Fibroblast of peridontal ligament (primary cell): ENCODE data around the gene OR9Q1.
A peak's percentile ranks its signal among the peaks of the same experiment; 100 is the strongest.
"Not testable (repeated sequence)": the region's sequence is repeated elsewhere in the genome, so short reads cannot be mapped to it uniquely, and the experiment has no call there.

Experiments
- DNase-seq: peaks from one replicate; pipeline ENCODE4 v3.0.0-alpha.2; 2010; ENCODE audit errors: extremely low read depth

The OR9Q1 gene

GRCh38 chr11:58023435-58023931 lies at the start of gene OR9Q1:
Gene OR9Q1, plus strand, starts transcription at chr11:58023881. Its CDS starts 155,564 bp downstream, at chr11:58179445.
- no peak for DNase-seq

GRCh38 chr11:57974132-57974531 lies 49.5 kb upstream of the OR9Q1 start:
- no peak for DNase-seq

- no peak for DNase-seq
These were observed 48.7 kb upstream of the OR9Q1 start for GRCh38 chr11:57974848-57975601.

GRCh38 chr11:57977709-57978108 lies 46.0 kb upstream of the OR9Q1 start:
- DNase-seq: no peak

- no peak for DNase-seq
These were observed 44.8 kb upstream of the OR9Q1 start for GRCh38 chr11:57978686-57979531.

- DNase-seq: no peak
These were observed 44.1 kb upstream of the OR9Q1 start for GRCh38 chr11:57979532-57980079.

- no peak for DNase-seq
These were observed 43.5 kb upstream of the OR9Q1 start for GRCh38 chr11:57980201-57980600.

GRCh38 chr11:57981536-57981935 lies 42.1 kb upstream of the OR9Q1 start:
- DNase-seq: no peak

- DNase-seq: no peak
These were observed 40.9 kb upstream of the OR9Q1 start for GRCh38 chr11:57982776-57983175.

GRCh38 chr11:57983191-57983590 lies 40.5 kb upstream of the OR9Q1 start:
- peak; percentile 1 for DNase-seq

- not testable (repeated sequence) for DNase-seq
These were observed 24.2 kb upstream of the OR9Q1 start for GRCh38 chr11:57999523-57999922.

GRCh38 chr11:58000021-58000420 lies 23.7 kb upstream of the OR9Q1 start:
- DNase-seq: not testable (repeated sequence)

- DNase-seq: no peak
These were observed 23.0 kb upstream of the OR9Q1 start for GRCh38 chr11:58000699-58001098.

GRCh38 chr11:58003036-58003435 lies 20.6 kb upstream of the OR9Q1 start:
- DNase-seq: no peak

- DNase-seq: no peak
These were observed 20.1 kb upstream of the OR9Q1 start for GRCh38 chr11:58003591-58003990.

- no peak for DNase-seq
These were observed 19.0 kb upstream of the OR9Q1 start for GRCh38 chr11:58004664-58005063.

- peak; percentile 19 for DNase-seq
These were observed 16.7 kb upstream of the OR9Q1 start for GRCh38 chr11:58006940-58007339.

GRCh38 chr11:58011771-58012170 lies 11.9 kb upstream of the OR9Q1 start:
- no peak for DNase-seq

- DNase-seq: peak; percentile 54
These were observed 965 bp downstream of the OR9Q1 start for GRCh38 chr11:58024601-58025091.

GRCh38 chr11:58027341-58027740 lies 3.7 kb downstream of the OR9Q1 start:
- peak; percentile 78 for DNase-seq

- peak; percentile 65 for DNase-seq
These were observed 5.2 kb downstream of the OR9Q1 start for GRCh38 chr11:58028687-58029411.

- DNase-seq: no peak
These were observed 7.0 kb downstream of the OR9Q1 start, which contains the start of gene OR6Q1 for GRCh38 chr11:58030653-58031052. Gene OR6Q1, plus strand, starts transcription at chr11:58030953. Its CDS starts 0 bp downstream, at chr11:58030953.
